ENCODE measurements around the gene FYCO1.
"Not testable (repeated sequence)": the region's sequence is repeated elsewhere in the genome, so short reads cannot be mapped to it uniquely, and the experiment has no call there.

Gene FYCO1

DNA sequence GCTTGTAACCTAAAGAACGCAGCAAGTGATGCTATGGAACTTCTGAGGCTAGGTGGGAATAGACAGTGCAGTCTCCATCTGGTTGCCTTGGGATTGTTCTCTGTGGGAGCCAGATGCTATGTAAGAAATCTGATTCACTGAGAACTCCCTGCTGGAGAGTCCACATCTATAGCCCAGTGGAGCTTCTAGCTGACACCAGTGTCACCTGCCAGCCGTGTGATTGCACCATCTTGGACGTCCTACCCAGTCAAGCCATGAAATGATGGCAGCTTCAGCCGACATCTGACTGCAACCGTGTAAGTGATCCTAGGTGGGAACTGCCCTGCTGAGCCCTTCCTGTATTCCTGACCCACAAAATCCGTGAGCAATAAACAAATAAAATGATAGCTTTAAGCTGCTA, 12.4 kb upstream of the FYCO1 start:
- DNase-seq: no peak

DNA sequence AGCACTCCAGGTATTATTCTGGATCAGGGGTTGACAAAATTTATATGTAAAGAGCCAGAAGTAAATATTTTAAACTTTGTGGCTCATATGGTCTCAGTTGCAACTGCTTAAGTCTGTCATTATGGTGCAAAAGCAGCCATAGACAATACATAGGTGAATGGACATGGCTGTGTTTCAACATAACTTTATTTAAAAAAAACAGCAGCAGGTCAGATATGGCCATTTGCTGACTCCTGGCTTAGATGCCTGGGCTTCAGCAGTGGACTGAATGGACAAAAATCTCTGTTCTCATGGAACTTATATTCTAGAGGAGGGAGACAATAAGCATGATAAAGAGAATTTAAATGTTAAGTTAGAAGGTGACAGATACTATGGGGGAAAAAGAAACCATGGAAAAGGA, 11.7 kb upstream of the FYCO1 start:
- DNase-seq: no peak

DNA sequence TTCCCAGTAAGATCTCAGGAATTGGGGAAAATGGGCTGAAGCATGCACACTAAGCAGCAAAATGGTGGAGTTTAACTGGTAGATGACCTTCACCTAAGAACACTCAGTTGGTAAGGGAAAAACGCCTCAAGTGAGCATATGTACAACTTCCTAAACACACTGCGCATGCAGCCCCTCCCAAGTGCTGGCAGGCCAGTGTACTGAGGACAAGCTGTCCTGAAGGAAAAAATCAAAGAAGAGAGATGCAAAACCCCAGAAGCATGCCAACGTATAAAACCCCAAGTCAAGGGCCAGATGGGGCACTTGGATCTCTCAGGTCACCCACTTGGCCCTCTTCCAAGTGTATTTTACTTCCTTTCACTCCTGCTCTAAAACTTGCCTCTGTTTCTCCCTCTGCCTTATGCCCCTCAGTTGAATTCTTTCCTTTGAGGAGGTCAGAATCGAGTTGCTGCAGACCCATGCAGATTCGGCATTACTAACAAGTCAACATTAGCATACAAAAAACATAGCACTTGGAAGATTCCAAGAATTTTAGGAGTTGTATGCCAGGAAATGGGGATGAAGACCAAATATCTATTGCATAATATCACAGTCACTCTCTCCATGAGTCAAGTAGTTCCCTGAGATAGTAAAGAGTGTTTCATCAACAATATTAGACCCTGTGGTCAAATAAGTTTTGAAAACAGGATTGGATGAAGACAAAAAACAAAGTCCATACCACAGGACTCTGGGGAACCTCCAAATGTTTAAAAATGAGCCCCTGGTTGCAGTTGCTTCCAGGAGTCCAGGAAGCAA, 10.8 kb upstream of the FYCO1 start:
- DNase-seq: no peak

DNA sequence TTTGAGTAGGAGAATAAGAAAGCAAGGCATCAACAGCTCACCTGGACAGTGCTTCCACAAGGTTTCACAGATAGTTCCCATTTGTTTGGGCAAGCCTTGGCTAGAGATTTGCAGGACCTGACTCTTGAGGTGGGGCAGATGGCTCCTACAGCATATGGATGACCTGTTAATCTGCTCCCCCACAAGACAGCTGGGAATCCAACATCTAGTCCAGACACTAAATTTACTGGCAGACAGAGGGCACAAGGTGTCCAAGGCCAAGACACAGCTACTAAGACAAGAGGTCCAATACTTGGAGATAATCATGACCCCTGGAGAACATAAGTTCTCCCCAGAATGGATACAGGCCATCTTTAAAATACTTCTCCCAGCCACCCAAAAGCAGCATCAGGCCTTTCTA, 8.1 kb upstream of the FYCO1 start:
- not testable (repeated sequence) for DNase-seq

DNA sequence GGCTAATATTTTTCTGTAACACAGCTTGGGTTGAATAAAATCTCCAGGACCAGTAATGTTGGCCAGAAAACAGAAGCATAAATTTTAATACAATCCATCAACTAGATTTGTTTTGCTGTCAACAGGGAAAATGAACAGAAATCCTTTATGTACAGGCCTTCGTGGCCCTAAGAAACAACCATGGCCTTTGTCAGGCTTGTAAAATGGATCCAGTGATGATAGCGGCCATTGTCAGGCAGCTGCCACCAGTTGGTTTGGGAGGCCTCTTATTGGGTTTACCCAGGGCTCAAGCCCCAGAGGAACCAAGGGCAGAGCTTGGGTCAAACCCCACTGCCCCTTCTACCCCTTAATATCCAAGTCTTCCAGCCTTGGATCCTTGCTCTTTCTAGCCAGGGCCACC, 5.6 kb upstream of the FYCO1 start:
- DNase-seq: no peak

DNA sequence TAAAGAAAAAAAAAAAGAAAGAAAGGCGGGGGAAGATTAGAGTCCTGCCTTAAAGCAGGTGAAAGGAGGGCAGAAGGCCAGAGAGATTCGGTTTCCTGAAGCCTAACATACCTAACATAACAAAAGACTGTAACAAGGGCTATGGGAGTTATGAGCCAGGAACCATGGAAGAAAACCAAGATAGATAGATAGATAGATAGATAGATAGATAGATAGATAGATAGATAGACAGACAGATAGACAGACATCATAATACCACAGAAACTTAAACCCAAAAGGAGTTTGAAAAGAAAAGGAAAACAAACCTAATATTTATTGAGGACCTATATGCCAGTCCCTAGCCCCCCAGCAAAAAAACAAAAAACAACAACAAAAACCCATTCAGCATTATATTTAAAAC, 2.3 kb upstream of the FYCO1 start:
- no peak for DNase-seq

DNA sequence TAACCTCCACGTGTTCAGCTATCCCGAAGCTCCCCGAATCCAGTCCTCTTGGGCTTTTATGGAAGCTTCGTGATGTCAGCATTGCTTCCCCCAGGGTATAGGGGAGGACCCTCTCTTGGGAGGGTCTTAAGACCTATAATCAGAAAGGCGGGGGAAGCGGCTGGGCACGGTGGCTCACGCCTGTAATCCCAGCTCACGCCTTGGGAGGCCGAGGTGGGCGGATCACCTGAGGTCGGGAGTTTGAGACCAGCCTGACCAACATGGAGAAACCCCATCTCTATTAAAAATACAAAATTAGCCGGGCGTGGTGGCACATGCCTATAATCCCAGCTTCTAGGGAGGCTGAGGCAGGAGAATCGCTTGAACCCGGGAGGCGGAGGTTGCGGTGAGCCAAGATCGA, 1.9 kb upstream of the FYCO1 start:
- DNase-seq: not testable (repeated sequence)

DNA sequence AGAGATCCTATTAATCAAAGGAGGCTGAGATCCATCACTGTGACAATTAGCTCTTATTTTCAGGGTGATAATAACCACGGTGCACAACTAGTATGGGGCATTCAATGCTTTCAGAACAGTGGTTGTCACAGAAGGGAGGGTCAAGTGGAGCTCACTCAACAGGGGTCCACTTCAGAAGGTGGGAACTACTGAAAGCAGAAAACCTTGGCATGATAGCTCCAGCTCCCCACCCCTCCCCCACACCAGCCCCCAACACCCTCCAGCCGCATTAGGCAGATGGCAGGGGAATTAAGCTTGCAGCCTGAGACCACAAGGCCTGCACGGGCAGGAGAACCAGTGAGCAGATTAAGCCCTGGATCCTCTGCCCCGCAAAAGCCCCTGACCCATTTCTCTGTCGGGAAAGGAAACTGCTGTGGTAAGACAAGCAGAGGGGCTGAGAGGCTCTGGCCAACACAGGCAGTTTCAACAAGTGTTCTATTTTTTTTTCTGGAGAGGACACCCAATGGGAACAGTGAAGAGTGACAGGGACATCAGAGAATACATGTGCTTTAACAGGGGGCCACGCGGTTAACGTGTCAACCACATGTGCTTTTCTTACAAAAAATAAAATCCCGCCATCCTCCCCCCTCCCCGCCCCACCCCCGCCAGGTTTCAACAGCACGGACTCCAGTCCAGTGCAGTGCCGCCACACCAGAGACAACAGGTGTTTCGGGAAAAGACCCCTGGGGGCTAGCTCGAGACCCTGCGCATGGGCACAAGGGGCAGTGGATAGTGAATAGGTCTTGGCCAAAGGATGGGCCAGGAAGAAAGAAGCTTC, 997 bp downstream of the FYCO1 start:
- no peak for DNase-seq

DNA sequence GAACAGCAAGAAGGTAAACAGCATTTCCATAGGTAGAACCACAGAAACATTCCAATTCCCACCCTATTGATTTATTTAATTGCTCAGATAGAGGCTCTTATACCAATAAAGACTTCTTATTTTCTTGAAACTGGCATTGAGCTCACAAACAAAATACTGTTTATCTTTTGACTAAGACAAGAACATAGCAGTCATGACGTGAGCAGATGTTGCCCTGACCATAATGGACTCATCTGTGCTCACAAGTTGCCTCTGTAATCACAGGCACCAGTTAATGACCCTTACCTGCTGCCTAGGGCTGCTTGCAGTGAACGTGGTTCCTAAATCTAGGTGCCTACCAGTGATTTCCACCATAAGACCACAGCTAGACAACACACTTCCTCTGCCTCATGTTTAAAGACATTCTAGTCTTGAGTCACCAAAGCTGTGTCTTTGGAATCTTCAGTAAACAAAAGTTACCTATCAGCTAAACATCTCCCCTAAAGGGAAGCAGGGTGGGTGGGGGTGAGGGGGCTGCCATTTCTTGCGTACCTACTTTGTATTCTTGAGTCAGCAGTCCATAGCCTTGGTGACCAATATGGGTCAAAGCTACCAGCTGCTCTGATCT, 2.1 kb downstream of the FYCO1 start:
- DNase-seq: no peak

DNA sequence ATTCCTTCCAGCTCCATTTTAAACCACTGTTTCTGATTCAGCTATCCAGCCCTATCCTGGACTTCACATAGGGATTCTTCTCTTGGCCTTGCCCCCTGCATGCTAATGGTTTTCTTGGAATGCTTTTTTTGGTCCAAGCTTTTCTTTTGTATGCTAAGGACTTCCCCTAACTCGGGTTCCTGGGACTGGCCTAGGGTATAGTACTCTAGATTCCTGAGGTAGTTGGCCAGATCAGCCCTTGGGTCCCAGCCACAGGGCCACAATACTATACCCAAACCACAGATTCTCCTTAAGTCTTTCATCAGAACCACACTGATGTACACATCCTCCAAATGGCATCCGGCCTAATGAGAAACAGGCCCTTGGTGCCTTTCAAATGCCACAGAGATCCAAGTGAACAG, 2.8 kb downstream of the FYCO1 start:
- no peak for DNase-seq

DNA sequence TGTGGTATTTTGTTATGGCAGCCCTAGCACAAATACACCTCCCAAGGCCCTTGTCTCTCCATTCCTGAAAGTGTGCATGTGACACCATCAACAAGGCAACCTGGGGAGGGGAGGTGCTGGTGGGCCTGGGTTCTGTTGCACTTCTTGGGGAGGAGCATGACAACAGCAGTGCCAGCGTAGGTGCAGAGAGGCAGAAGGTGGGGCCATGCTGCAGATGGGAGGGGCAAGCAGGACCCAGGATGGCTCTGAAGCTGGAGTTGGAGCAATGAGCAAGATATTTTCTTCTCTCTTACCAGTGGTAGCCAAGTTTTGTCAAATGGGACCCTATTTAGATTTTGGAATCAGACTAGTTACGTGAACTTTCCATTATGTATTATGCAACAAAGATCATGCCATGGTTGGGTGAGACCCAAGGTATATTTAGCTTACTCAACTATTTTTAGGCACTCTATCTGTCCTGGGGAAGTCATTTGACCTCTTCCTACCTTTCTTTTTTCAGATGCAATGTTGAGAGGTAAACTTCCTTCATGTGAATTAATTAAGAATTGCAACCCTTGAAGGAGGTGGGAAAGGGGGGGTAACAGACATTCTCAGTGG, 3.4 kb downstream of the FYCO1 start:
- DNase-seq: no peak

DNA sequence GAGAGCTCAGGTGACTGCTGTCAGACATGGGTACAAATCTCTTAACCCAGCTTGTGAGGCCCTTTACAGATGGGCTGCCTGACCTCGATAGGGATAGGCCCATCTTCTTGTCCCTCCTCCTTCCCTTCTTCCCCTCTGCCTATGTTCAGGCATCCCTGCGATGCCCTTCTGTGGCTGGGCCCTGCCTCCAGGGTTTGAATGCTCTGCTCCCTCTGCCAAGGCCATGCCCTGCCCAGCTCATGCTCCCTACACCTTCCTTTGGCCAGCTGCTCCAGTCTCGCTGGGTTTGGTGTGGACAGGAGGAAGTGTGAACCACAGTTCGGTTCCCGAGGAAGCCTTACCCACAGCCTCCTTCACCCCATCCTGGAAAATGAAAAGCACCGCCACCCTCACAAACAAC, 4.3 kb downstream of the FYCO1 start:
- no peak for DNase-seq

DNA sequence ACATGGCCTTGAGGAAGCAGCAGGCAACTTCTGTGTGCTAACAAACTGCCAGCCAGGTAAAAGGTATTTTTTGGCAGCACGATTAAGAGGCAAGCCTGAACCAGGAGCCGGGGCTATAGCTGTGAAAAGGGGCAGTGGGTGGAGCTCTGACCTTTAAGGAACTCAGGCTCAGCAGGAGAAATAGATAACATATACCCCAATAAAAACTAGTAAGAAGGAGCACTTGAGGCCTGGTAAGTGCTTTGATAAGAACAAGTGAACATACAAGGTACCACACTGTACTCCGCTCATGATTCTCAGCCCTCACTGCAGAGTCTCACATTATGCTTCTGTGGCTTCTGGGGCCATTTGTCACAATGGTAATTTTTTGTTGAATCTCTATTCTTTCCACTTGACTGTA, 5.4 kb downstream of the FYCO1 start:
- no peak for DNase-seq

DNA sequence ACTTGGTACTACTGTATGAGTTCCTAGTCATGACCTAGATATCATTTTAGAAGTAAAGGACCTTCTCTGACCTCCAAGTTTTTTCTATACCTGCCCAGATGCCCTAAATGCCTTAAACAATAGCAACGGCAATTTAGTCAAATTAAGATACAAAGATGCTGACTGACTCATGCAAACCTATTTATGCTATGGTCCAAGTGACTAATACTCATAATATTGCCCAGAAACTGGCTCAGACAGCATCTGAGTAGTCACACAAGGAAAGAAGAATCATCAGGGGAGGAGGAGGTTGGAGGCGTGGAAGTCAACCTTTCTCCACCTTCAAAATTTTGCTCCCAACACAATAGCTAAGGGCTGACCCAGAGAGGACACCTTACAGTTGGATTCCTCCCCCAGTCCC, 6.8 kb downstream of the FYCO1 start:
- DNase-seq: no peak

DNA sequence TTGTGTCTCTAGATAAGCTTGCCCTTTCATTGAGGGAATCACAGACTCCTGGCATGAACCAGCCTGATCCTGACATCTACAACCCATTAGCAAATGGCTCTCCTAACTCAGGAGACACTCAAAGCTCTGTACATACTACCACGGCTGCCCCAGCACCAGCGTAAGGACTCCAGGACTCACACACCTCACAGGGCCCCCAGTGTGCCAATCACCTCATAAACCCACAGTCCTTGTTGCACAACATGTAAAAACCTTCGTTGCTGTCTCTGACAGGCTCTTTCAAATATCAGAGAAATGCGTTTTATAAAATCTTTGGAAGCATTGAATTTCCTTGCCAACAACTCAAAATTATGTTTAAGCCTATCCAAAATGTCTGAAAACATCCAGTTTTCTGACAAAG, 7.3 kb downstream of the FYCO1 start:
- no peak for DNase-seq

DNA sequence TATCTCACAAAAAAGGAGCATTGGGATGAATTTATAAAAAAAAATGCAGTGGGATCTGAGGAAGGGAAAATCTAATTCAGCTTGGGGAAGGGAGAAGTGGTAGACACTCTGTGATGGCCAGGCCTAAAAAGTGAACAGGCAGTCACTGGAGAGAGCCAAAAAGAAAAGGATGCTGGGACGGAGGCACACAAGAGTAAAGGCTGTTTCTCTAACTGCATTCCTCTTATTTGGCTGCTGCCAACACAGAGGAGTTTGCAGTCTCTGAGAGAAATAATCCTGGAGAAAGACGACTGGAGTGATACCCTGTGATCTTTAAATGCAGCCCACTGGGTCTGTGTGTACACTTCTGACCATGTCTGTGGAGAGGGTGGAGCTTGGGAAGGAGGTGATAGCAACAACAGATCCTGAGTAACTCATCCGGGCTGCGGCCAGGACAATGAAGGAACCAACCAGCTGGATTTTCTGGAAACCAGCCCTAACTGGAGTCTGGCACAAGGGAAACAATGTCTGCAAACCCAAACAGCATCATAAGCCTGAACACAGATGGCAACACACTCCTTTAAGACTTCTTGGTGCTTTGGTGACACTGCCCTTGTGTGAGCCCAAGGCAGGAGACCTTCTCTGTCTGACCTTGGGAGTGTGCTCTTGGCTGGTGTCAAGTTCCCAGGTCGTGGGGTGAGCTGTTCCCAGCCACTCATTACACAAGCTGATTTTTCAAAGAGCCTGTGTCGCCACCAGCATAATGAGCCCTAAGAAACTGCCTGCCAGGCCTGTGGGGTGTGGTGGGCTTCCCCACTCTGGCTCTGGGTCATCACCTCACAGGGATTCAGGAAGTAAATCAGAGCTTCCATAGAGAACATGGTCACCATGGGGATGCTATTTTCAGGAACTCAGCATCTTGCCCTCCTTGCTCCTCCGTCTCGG, 8.0 kb downstream of the FYCO1 start:
- DNase-seq: no peak

DNA sequence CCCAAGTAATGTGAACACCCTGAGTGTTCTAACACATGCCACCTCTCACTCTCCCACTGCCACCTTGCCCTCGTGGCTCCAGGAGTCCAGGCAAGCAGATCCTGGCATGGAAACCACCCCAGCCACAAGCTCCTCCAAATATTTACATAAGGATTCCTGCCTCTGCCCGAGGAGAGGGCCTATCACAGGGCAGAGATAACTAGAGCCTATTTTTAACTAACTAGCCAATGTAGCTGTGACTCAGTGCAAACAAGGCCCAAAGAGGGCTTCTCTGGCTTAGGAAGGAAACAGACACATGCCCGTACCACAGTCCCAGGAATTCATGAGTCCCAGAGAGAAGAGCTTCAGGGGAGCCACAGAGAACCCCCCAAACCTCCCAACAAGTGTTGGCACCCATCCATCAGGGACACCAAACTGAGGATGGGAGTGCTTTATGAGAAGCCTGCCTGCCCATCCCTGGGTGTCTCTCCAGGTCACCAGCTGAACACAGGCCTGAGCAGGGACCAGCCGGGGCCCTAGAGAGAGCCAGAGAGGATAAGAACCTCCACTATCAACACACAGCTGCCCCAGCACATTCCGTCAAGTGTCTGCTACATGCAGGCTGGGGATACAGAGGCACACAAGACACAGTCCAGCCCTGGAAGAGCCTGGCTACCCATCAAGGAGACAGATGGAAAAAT, 9.2 kb downstream of the FYCO1 start:
- DNase-seq: no peak

DNA sequence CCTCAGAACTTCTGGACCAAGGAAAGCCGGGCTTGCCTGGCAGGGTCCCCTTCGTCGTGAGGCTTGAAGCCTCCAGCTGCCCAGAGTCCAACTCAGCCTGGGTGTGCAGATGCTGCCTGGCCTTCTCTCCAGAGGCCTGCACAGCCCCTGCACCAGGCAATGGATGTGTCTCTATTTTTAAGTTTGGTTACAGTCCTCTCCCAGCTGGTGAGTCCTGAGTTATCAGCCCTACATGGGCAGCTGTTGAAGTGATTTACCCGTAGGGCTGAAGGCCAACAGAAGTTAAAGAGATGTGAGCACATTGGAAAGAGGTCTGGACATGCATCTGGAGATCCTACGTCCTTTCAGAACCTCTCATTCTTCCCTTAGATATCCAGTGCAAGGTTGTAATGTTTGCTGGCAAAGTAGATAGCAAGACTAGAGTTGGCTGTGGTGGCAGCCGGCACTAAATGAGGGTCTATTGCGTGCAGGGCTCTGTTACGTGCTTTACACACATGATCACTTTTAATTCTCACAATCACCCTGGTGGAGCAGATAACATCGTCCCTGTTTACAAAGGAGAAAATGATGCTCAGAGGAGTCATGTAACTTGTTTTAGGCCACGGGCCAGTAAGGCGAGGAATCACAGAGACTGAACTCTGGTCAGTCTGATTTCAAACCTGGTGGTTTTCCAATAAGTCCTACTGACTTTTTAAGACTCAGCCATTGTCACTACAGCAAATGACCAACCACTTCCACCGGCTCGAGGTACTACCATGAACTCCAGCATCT, 9.9 kb downstream of the FYCO1 start:
- DNase-seq: no peak

DNA sequence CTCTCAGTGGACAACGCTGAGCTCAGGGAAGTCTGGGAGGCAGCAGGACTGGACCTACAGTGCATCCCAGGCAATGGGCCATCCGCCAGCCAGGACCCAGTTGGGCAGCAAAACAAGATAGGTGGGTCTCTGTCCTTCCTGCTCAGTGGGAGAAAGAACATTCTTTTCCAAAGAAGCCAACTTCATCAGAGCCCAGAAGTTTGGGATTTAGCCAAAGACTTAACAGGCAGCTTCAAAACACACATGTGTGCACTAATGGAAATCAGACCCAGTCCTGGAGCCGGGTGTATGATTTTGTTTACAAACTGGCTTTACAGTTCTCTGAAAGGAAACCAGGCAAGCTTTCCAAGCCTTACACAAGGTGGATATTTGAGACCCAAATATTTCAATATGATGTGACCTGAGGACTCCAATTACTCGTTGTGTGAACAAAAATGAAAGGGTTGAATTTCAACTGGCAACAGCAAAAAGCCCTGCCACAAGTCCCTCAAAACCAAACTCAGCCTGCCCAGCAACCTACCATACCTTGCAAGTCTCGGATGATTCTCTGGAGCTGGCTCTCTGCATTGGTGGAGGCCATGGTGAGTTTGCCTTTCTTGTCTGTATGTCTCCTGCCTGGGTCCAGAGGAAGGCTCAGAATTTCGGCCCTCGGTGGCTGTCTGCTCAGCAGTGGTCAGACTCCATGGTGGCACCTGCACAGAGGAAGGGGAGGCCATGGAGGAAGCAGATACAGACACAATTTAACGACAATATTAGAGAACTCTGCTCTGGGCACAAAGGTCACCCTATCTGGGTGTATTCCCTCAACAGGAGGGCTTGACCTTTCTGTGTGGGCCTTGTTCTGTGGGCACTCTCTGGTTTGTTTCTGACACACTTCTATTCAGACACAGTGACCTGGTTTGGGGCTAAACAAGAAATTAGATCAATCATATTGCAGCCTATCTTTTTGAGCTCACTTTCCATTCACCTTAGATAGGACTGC, 11.0 kb downstream of the FYCO1 start:
- no peak for DNase-seq

DNA sequence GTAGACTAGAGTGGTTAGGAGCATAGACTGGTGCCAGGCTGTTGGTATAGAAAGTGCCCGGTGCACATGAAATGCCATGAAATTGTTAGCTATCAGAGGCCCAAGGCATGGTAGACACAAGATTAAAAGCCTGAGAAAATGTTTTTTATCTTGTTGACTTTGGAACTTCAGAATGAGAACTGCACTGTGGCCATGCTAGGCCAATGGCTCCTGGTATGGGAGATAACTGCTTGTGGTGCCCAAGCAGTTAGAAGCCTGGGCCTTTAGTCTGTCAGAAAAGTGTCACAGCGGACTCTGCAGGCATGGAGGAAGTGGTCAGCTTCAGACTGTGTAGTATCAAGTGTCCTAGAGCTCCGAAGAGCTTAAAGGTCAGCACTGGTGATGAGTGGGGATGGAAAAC, 11.9 kb downstream of the FYCO1 start:
- no peak for DNase-seq

All from NCI-H1105 (cell line).